Activated naive CD4-positive, alpha-beta T cell treated with anti-CD3 and anti-CD28 coated beads, Interleukin-2, amount 50 U/mL, for 24 hours (primary cell): ENCODE results near the gene TNNI2.

Source experiments
- H3K27ac Mint-ChIP-seq: one replicate; pipeline ENCODE4 v1.8.0; 2021; ENCODE audit warnings: mild to moderate bottlenecking, mixed read lengths
- H3K27me3 Mint-ChIP-seq: one replicate; pipeline ENCODE4 v1.8.0; 2021; ENCODE audit warnings: mixed read lengths
- H3K36me3 Mint-ChIP-seq: one replicate; pipeline ENCODE4 v1.8.0; 2021; ENCODE audit warnings: mixed read lengths
- H3K4me1 Mint-ChIP-seq: one replicate; pipeline ENCODE4 v1.8.0; 2021; ENCODE audit warnings: mixed read lengths
- H3K4me3 Mint-ChIP-seq: one replicate; pipeline ENCODE4 v1.8.0; 2021; ENCODE audit warnings: mild to moderate bottlenecking, mixed read lengths
- H3K9me3 Mint-ChIP-seq: one replicate; pipeline ENCODE4 v1.8.0; 2021; ENCODE audit warnings: mixed read lengths

TNNI2 gene

GRCh38 chr11:1837171-1838076 is 1.4 kb upstream of the TNNI2 start:
- peaks cover 3% of the 10 kb centered on the region for H3K4me1 Mint-ChIP-seq
- no peaks in the 10 kb centered on the region for H3K27me3 Mint-ChIP-seq
- no peak overlapping the region for H3K4me3 Mint-ChIP-seq
- H3K36me3 Mint-ChIP-seq, result no peaks in the 10 kb centered on the region
- no peak overlapping the region for H3K27ac Mint-ChIP-seq
- no peaks in the 10 kb centered on the region for H3K9me3 Mint-ChIP-seq

GRCh38 chr11:1838077-1838425 is 730 bp upstream of the TNNI2 start:
- H3K9me3 Mint-ChIP-seq, result no peaks in the 10 kb centered on the region
- no peaks in the 10 kb centered on the region for H3K36me3 Mint-ChIP-seq
- H3K4me3 Mint-ChIP-seq, result no peak overlapping the region
- no peaks in the 10 kb centered on the region for H3K27me3 Mint-ChIP-seq
- H3K4me1 Mint-ChIP-seq, result peaks cover 3% of the 10 kb centered on the region
- no peak overlapping the region for H3K27ac Mint-ChIP-seq

DNA sequence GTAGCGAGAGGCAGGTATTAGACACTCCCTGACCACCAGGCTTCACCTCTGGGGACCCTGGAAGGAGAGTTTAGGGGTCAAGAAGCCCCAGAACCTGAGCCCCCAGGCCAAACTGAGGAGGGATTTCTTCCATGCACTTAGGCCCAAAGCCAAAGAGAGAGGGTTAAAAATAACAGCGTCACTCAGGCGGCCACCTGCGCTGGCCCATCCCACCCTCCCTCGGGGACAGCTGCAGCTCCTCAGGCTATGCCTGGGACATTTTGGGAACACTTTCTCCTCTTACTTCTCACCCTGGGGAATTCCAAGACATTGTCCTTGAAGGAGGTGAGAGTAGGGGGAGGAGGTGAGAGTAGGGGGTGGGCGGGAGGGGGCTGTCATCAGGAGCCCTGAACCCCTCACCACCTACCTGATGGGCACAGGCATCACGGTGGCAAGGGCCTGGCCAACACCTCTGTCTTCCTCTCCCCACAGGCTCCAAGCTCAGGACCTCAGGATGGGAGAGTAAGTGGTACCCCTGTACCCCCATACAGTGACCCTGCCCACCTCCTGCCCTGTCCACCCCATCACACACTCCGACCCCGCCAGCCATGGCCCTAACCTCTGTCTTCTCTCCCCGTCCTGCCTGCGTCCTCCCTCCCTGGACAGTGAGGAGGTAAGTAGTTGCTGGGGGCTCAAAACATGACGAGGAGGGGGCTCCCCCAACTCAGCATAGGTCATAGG is 583 bp downstream of the TNNI2 start:
- H3K4me3 Mint-ChIP-seq, result no peak overlapping the region
- H3K9me3 Mint-ChIP-seq, result no peaks in the 10 kb centered on the region
- peaks cover 14% of the 10 kb centered on the region for H3K4me1 Mint-ChIP-seq
- H3K27ac Mint-ChIP-seq, result no peak overlapping the region
- no peaks in the 10 kb centered on the region for H3K27me3 Mint-ChIP-seq
- no peaks in the 10 kb centered on the region for H3K36me3 Mint-ChIP-seq

GRCh38 chr11:1839924-1840779 is 1.4 kb downstream of the TNNI2 start:
- no peak overlapping the region for H3K27ac Mint-ChIP-seq
- H3K36me3 Mint-ChIP-seq, result no peaks in the 10 kb centered on the region
- H3K27me3 Mint-ChIP-seq, result no peaks in the 10 kb centered on the region
- peaks cover 22% of the 10 kb centered on the region for H3K4me1 Mint-ChIP-seq
- no peak overlapping the region for H3K4me3 Mint-ChIP-seq
- no peaks in the 10 kb centered on the region for H3K9me3 Mint-ChIP-seq

DNA sequence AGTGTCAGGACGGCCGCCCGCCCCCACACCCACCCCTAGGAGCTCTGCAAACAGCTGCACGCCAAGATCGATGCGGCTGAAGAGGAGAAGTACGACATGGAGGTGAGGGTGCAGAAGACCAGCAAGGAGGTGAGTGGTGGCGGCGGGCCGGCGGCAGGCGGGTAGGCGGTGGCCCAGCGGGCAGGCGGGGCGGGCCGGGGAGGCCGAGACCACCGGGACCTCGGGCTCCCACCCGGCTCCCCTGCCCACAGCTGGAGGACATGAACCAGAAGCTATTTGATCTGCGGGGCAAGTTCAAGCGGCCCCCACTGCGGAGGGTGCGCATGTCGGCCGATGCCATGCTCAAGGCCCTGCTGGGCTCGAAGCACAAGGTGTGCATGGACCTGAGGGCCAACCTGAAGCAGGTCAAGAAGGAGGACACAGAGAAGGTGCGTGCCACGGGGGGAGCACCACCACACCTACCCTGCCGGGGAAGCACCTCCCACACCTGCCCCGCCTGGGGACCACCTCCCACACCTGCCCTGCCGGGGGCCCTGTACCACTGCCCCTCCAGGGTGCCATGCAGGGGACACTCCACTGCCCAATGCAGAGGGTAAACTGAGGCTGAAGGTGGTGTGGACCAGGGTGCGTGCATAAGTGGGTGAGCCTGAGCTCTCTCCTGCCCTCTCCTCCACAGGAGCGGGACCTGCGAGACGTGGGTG is 2.1 kb downstream of the TNNI2 start:
- Mint-ChIP-seq H3K36me3 (no peaks in the 10 kb centered on the region), H3K4me1 (peaks cover 28% of the 10 kb centered on the region), H3K9me3 (no peaks in the 10 kb centered on the region), H3K27me3 (no peaks in the 10 kb centered on the region), H3K27ac (no peak overlapping the region), H3K4me3 (no peak overlapping the region)

GRCh38 chr11:1841511-1842148 is 2.8 kb downstream of the TNNI2 start:
- no peaks in the 10 kb centered on the region for H3K9me3 Mint-ChIP-seq
- H3K4me3 Mint-ChIP-seq, result no peak overlapping the region
- H3K27me3 Mint-ChIP-seq, result no peaks in the 10 kb centered on the region
- H3K36me3 Mint-ChIP-seq, result no peaks in the 10 kb centered on the region
- H3K4me1 Mint-ChIP-seq, result peaks cover 35% of the 10 kb centered on the region
- no peak overlapping the region for H3K27ac Mint-ChIP-seq

DNA sequence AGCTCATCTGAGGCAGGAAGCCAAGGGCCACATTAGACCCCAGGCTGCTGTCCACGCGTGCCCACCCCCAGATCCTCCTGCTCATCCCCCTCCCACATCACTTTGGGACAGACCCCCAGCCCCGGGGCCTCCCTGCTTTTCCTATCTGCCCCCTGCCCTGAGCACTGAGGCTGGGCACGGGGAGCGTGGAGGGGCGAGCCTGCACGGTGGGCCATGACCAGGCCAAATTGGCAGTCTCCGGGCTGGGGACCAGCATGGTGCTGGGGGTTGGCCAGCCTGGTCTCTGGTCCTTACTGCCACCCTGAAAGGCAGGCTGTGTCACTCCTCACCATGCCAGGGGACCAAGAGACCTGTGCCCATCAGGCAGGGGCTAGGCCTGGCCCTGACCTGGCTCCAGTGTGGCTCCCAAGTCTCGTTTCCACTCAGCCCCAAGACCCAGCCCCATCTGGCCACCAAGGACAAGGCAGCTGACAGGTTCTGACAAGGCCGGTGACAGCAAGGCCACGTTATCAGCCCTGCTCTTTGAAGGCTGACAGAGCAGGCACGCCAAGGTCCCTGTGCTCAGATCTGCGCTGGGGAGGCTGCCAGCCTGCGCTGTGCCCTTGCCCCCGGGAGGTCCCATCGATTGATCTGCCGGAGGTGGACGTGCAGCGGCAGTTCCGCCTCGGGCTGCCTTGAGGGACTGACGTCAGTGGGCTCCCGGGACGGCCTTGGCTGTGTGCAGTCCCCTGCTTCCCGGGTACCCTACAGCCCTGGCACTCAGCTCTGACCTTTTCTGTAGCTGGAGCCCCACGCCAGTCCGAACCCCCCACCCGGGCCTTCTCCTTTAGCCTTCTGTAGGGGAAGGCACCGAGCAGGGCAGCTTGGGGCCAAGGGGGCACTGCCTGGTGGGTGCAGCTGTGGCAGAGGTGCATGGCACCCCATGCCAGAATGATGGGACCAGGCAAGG is 3.6 kb downstream of the TNNI2 start:
- H3K27ac Mint-ChIP-seq, result peak overlapping the region; percentile 84
- no peak overlapping the region for H3K4me3 Mint-ChIP-seq
- H3K36me3 Mint-ChIP-seq, result no peaks in the 10 kb centered on the region
- no peaks in the 10 kb centered on the region for H3K27me3 Mint-ChIP-seq
- H3K9me3 Mint-ChIP-seq, result no peaks in the 10 kb centered on the region
- peaks cover 39% of the 10 kb centered on the region for H3K4me1 Mint-ChIP-seq

DNA sequence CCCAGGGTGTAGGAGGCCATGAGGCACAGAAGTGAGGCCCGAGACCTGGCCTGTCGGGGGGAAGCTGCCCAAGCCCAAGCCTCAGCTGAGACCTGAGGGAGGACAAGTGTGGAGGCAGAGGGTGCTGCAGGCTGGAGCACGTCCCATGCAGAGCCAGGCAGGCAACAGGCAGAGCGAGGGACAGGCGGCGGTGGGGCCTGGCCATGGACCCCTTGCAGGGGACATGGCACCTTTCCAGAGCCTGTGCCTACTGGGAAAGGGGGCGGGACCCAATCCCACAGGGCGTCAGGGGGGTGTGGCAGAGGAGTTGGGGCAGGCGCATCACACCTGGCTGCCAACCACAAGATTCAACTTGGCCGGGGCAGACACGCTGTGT is 4.3 kb downstream of the TNNI2 start:
- H3K9me3 Mint-ChIP-seq, result no peaks in the 10 kb centered on the region
- no peaks in the 10 kb centered on the region for H3K27me3 Mint-ChIP-seq
- H3K27ac Mint-ChIP-seq, result peak overlapping the region; percentile 84
- peak overlapping the region; percentile 19 for H3K4me3 Mint-ChIP-seq
- H3K36me3 Mint-ChIP-seq, result no peaks in the 10 kb centered on the region
- H3K4me1 Mint-ChIP-seq, result peaks cover 43% of the 10 kb centered on the region

DNA sequence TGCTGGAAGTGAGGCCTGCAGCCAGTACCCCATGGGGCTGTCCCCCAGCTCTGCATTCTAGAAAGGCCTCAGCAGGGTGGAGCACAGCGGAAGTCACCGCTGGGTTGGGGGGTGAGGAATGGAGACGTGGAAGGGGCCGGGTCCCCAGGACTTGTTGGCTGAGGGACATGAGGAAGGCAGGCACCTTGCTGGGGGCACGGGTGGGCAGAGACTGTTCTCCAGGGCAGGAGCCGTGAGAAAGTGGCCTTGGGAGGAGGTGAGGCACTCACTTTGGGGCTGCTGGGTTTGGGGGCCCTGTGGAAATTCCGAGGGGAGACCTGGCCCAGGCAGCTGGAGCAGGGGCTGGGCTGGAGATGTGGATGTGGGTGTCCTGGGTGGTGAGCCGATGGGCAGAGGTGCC is 5.0 kb downstream of the TNNI2 start:
- Mint-ChIP-seq H3K36me3 (no peaks in the 10 kb centered on the region), H3K9me3 (no peaks in the 10 kb centered on the region), H3K4me1 (peaks cover 50% of the 10 kb centered on the region), H3K27ac (no peak overlapping the region), H3K4me3 (peak overlapping the region; percentile 71), H3K27me3 (no peaks in the 10 kb centered on the region)

DNA sequence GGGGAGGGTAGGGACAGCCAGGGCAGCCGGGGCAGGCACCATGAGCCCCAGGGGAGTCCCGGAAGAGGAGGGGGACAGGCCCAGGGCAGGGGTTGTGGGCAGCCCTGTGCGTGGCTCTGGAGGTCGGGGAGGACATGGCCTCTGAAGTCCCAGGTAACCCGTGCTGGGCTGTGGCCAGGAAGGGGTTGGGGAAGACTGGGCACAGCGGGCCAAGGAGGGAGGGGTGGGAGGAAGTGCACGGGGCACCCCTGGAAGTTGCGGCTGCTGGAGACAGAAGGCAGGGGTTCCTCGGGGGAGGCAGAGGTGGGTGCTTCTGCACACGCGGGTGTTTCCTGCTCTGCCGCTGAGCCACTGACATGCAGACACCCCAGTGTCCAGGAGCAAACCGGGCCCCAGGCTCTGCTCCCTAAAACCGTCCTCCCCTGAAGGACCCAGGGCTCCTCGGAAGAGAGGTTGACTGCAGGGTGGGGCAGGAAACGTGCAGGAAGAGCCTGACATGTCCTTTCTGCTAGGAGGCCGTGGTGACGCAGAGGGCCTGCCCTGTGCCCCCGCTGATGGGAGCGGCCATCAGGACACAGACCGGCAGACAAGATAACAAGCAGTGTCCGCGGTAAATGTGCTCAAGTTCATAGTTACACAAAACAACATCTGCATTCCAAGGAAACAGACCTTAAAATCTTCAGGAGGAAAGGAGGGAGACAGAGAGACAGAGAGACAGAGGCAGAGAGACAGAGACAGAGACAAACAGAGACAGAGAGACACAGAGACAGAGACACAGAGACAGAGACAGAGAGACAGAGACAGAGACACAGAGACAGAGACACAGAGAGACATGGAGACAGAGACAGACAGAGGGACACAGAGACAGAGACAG is 5.7 kb downstream of the TNNI2 start:
- Mint-ChIP-seq H3K9me3 (no peaks in the 10 kb centered on the region), H3K4me1 (peaks cover 56% of the 10 kb centered on the region), H3K4me3 (peak overlapping the region; percentile 75), H3K27ac (peak overlapping the region; percentile 84), H3K36me3 (no peaks in the 10 kb centered on the region), H3K27me3 (no peaks in the 10 kb centered on the region)

DNA sequence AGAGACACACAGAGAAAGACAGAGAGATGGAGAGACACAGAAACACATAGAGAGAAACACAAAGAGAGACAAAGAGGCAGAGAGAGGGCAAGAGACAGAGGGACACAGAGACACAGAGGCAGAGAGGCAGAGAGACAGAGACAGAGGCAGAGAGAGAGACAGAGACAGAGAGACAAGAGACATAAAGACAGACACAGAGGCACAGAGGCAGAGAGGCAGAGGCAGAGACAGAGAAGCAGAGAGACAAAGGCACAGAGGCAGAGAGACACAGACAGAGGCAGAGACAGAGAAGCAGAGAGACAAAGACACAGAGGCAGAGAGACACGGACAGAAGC is 6.3 kb downstream of the TNNI2 start:
- H3K27me3 Mint-ChIP-seq, result no peaks in the 10 kb centered on the region
- H3K36me3 Mint-ChIP-seq, result no peaks in the 10 kb centered on the region
- peaks cover 59% of the 10 kb centered on the region for H3K4me1 Mint-ChIP-seq
- peak overlapping the region; percentile 84 for H3K27ac Mint-ChIP-seq
- H3K4me3 Mint-ChIP-seq, result peak overlapping the region; percentile 75
- no peaks in the 10 kb centered on the region for H3K9me3 Mint-ChIP-seq

DNA sequence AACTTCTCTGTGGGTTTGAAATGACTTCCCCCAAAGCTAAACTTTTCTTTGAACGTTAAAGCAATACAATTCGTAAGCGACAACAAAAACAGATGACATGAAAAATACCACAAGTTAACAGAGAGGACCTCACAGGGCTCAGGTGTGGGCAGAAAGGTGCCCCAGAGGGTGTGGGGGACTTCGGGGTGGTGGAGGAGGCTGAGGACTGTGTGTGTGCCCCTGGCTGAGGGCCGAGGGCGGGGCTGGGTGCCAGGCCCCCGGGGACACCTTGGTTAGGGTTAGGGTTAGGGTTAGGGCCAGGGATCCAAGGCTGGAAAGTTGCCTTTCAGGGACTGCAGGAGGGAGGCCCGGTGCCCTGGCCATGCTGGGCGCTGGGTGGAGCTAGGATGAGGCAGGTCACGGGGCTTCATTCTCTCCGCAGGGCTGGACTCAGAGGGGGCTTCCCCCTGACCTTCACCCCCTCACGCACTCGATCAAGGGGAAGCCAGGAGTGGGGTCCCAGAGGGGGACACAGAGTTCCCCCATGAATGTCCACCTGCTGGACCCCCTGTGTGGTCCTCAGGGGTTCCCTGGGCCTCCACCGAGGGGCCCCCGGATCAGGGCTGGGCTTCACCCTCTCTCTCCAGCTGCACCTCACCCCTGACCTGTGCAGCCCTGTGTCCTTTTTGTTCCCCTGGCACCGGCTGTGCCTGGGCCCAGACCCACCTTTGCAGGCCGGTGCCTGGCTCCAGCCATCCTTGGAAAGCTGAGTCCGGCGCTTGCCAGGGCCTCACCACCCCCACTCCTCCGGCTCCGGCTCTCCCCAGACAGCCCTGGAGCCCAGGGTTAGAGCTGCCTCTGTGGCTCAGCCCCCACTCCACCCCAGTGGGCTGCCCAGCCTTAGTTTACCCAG is 7.0 kb downstream of the TNNI2 start:
- no peaks in the 10 kb centered on the region for H3K9me3 Mint-ChIP-seq
- peaks cover 67% of the 10 kb centered on the region for H3K4me1 Mint-ChIP-seq
- peak overlapping the region; percentile 84 for H3K27ac Mint-ChIP-seq
- peak overlapping the region; percentile 75 for H3K4me3 Mint-ChIP-seq
- no peaks in the 10 kb centered on the region for H3K36me3 Mint-ChIP-seq
- H3K27me3 Mint-ChIP-seq, result no peaks in the 10 kb centered on the region
